NCI-H2171 (cell line): ENCODE data around the gene YBX2.
A peak's percentile ranks its signal among the peaks of the same experiment; 100 is the strongest.
"Not testable (repeated sequence)": the region's sequence is repeated elsewhere in the genome, so short reads cannot be mapped to it uniquely, and the experiment has no call there.

Experiments
- DNase-seq: peaks from one replicate; lab custom pipeline; 2025; lab: John Stamatoyannopoulos, UW

YBX2 gene

DNA sequence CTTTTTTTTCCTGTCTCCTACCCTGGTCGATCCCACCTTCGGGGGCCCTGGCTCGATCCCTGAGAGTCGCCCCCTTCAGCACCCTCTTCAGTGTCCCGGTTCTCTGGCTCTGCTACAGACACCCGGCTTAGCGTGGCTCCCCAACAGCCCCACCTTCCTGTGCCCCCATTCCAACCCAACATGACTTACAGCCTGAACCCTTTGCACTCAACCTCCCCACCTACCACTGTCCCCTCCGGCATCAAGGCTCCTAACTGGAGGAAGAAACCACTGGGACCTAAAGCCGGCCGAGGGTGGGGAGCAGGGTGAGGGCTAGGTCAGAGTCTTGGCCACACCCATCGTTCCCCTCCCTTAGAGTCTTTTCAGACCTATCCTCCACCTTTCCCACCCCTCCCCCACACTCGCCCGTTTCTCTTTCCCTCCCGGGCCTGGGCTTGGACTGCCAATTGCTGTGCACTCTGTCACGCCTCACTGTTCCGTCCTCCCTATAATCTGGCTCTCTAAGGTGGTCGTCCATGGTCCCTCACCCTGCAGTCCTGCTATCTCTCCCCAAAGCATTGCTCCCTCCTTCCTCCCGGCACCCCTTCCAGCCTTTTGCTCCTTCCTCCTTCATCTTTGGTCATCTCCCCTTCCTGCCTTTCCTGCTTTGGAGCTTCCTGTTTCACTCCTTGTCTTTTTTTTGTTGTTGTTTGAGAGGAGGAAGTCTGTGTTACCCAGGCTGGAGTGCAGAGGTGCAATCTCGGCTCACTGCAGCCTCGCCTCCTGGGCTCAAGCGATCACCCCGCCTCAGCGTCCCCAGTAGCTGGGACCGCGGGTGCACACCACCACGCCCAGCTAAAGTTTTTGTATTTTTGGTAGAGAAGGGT is 31.3 kb downstream of the YBX2 start:
- DNase-seq: no peak

DNA sequence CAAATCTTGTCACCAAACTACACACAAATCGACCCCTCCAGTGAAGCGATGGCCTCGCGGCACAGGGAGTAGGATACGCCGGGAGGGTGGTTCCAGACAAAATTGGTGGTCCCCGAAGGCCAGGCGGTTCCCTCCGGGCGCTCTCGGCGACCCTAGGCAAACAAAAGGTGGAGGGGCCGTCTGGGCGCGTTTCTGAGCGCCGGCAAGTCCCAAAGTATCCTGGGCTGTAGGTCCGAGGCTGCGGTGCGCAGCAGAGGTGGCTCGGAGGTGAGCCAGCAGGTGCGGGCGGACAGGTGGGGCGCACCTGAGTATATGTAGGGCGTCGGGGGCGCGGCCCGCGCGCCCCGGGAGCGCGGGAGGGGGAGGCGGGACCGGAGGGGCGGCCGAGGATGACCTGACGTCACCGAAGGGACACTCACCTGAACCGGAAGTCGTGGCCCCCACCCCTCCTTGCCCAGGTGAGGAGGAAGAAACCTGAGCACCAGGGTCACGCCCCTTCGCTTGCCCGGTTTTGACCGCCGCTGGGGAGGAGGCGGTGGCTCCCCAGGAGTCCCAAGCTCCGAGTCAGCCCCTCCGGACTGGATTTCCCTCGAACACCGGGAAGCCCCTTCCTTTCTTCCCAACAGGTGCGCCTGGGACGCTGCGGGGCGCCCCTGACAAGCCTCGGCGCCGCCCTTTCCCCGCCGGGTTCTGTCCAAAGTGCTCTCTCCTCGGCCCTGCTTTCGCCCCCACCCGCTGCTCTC is 32.1 kb downstream of the YBX2 start, which contains the start of gene CLDN7:
CLDN7 (minus strand) TSS at position 287 of the 743 bp plus-strand sequence. CDS start 435 bp downstream, outside the sequence.
- peak; percentile 63 for DNase-seq

DNA sequence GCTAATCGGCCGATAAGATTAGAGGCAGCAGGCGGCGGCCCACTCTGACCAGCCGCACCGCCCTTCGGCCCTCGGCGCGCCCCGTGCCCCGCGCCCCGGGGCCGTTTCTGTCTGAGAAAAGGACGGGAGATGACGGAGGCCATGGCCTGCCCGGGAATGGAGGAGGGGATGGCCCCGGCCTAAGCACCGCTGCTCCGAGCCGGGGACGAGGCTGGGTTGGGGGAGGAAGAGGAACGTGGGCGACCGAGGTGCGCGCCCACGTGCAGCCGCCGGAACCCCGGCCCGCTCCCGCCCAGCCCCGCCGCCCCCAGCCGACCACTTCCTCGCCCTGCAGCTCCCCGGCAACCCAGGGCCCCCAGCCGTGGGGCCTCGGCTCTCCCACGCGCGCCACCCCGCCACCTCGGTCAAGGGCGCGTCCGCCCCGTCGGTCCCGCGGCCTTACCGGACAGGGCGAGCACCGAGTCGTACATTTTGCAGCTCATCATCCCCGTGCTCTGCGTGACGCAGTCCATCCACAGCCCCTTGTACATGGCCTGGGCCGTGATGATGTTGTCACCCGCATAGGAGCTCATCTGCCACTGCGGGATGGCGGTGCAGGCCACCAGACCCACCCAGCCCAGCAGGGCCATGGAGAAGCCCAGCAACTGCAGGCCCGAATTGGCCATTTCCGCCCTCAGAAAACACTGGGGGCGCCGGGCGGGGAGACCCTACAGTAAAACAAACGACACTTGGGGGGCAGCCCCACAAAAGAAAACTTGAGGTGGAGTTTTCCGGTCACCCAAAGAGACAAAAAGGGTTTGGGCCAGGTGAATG is 32.9 kb downstream of the YBX2 start:
- no peak for DNase-seq

DNA sequence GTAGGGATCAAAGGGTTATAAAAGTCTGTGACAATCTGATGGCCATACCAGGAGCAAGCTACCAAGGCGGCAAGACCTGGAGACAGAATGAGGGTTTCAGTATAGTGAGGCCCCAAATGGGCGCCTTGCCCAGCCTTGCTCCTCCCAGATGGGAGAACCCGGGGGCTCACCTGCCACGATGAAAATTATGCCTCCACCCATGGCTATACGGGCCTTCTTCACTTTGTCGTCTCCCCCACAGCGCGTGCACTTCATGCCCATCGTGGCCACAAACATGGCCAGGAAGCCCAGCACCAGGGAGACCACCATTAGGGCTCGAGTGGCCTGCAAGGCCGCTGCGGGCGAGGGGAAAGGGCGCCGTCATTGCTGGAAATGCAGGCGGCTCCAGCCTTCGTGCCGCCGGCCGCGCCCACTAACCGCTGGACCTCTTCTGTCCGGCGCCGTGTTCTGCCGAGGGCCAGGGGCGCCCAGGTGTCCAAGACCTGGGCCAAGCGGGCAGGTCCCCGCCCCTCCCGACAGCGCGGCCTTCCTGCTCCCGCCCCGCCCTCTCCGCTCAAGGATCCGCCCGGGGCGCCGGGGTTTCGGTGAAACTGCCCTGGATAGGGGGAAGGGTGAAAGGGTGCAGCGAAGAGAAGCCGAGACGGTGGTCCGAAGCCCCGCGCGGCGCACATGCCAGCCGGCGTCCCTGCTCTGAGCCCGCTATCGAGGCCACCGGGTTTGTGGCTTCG is 33.6 kb downstream of the YBX2 start:
- peak; percentile 14 for DNase-seq

DNA sequence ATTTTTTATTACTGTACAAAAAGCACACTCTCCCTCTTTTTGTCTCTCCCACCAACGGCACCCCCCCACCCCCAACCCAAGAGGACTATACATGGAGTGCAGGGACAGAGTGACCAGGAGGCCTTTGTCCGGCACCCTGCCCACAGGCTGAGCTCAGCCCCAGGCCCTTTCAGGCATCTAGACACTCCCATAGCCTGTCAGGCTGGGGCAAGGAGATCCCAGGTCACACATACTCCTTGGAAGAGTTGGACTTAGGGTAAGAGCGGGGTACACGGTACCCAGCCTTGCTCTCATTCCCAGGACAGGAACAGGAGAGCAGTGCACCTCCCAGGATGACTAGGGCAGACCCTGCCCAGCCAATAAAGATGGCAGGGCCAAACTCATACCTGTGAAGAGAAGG is 34.3 kb downstream of the YBX2 start:
- no peak for DNase-seq

DNA sequence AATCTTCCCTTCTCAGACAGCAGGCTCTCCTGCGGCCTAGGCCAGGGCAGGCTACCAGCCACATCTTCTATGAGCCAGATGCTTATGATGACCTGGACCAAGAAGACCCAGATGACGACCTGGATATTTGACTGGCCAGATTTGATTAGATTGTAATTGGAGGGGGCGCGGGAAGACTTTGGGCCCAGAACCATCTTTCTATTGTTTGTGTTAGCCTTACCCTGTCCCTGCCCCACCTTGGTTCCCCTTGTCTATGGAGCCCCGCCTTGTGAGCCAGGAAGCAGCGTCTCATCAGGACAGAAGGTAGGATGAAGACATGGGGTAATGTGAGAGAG is 34.9 kb downstream of the YBX2 start:
- DNase-seq: no peak

DNA sequence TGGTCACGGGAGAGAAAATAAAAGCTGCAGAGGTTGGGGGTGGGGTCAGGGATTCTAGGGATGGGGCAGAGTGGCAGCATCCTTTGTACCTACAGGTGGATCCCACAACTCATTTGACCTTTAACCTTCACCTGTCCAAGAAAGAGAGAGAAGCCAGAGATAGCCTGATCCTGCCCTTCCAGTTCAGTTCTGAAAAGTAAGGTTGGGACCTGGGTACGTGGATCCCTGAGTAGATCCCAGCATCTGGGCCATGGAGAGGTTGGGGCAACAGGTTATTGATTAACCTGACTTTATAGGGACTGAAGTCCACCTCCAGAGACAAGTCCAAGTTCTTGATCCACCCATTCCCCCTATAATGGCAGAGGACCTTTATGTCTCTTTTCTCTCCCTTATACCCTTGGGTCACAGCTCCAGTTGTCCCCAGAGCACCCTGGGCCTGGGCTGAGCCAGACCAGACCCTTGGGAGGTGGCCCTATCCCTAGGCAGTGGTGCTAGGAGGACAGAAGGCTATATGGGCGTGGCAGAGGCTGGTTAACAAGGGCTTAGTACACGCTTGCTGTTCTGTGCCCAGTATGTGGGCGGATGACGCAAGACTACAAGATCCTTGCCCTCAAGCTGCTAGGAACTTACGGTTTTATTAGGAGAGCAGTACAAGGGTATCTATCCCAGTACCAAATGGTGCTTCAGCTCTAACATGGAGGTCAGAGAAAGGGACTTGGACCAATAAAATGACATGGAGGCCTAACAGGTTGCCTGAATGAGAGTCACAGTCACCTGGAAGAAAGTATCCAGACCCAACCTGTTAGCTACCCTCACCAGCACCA is 35.5 kb downstream of the YBX2 start:
- DNase-seq: no peak

DNA sequence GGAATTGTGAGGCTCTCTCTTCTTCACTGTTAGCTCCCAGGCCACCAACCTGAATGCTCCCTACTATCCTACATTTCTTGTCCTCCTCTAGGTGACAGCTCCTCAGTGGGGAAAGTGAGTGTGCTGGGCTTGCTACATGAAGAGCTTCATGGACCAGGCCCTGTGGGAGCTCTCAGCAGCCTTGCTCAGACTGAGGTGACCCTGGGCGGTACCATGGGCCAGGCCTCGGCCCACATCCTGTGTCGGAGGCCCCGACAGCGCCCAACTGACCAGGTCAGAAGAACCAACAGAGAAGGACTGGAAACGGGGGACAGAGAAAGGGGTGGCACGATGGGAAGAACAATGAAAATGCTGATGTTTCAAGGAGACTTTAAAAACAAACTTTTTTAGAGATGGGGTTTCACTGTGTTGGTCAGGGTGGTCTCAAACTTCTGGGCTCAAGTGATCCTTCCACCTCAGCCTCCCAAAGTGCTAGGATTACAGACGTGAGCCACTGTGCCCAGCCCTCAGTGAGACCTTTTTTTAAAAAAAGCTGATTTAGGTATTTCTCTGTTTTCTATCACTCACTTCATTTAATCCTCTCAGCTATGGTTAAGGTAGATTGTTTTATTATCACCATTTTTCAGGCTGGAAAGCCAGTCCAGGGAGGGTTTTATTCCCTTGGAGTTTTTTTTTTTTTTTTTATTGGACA is 37.5 kb downstream of the YBX2 start:
- DNase-seq: no peak

DNA sequence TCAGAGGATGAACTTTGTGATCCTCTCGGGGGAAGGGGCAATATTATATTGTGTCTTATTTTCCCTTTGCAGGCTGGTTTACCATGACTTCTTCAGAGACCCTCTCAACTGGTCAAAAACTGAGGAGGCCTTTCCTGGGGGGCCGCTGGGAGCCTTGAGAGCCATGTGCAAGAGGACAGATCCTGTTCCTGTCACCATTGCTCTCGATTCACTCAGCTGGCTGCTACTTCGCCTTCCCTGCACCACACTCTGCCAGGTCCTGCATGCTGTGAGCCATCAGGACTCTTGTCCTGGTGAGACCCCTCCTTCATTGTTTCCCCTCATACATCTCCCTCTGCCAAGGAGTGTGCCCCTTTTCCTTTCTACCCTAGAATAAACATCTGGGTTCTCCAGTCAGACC is 39.9 kb downstream of the YBX2 start:
- no peak for DNase-seq

DNA sequence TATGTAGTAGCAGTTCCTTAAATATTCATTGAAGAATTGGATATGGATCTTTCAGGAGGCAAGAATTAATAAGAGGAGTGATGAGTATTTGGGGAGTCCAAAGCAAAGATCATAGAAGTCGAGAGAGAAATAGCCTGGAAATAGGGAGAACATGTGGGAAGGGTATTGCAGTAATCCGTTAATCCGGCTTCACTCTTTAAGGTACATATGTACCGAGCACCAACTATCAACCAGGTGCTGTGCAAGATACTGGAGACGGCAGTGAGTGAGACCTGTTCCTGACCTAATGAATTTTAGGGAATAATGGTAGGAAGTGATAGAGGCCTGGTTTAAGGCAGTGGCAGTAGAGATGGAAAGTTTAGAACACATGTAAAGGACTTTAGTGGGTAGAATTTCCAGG is 41.4 kb downstream of the YBX2 start:
- no peak for DNase-seq

DNA sequence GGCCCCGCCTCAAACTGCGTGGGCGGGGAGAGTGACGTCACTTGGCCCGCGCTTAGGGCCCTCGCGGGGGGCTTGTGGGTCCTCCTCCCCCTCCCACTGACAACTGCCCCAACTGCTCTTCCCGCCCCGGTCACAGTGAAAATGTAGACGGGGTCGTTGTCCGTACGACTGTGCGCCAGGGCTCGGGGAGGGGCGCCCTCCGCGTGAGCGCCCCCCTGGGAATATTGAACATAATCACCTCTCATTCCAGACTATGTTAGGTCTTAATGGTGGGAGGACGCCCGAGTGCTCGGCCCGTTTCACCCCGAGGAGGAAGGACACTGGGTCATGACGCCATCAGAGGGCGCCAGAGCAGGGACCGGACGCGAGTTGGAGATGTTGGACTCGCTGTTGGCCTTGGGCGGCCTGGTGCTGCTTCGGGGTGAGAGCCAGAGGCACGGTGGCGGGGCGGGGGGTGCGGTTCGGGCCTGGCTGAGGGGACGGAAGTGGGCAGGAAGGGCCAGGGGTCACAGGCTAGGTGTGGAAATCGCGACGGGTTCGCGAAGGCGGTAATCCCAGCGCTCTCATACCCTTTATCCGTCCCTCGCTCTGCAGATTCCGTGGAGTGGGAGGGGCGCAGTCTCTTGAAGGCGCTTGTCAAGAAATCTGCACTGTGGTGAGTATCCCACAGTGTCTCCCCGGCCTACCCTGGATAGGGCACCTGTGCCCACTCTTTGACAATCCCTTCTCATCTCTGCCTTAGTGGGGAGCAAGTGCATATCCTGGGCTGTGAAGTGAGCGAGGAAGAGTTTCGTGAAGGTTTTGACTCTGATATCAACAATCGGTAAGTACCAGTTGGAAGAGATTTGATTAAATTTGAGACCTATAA is 42.0 kb downstream of the YBX2 start, which contains the start of gene ELP5:
ELP5 (plus strand) TSS at position 40 of the 868 bp plus-strand sequence; CDS start at position 376, 336 bp downstream.
- DNase-seq: peak; percentile 87

DNA sequence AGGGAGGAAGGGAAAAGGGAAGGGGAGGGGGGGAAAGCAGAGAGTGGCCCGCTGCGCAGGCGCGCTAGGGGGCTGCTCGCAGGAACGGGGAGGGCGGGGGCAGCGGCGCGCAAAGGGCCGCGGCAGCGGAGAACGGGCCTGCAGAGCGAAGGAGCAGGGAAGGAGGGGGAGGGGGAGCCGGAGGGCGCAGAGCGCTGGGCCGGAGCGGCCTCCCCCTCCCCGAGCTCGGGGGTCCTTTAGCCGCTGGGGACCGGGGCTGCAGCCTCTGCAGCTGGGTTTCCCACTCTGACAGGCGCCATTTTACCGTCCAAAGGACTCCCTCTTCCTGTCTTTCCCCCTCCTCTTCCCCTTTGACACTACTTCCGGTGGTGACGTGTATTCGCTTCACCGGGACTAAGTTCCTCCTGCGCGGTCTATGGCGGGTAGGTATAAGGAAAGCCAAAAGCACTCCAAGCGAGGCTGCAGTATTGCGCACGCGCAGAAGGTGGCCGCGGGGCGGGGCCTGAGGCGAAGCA is 42.7 kb downstream of the YBX2 start, which contains the start of gene CTDNEP1:
CTDNEP1 (minus strand) TSS at position 74 of the 515 bp plus-strand sequence. CDS start 438 bp downstream, outside the sequence.
- DNase-seq: peak; percentile 96

DNA sequence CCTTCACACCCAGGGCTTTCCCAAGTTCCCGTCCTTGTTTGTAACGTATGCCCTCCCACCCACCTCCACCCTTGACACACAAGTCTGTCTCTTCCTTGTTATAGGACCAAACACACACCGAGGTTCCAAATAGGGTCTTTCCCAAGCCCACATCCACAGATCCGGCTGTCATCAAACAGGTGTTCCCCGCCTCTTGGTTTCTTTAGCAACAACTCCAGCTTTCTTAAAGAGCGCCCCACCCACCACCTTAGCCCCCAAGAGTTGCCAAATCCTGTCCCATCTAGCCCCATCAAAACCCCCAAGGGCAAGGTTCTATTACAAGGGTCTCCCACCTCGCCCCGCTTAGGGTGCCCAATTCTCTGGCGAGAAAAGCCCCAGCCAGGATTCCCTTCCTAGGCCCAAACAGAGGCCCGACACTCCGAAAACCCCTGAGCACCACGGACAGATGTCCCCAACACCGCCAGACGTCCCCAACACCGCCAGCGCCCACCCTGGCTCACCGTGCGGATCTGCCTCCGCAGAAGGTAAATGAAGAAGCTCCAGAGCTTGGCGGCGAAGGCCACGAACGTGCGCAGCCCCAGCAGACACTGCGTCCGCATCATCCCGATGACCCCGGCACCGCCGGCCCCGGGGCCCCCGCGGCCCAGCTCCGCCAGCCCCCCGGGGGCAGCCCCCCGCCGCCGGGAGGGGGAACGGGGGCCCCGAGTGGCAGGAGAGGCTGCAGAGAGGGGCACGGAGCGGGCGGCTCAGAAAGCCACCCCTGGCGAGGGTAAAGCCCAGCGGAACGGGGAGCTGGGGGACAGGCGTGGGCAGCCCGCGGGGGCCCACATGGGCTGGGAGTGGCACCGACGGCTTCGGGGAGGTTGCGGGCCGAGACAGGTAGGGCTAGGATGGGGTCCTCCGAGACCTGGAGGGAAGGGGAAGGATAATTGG is 43.5 kb downstream of the YBX2 start:
- DNase-seq: no peak

DNA sequence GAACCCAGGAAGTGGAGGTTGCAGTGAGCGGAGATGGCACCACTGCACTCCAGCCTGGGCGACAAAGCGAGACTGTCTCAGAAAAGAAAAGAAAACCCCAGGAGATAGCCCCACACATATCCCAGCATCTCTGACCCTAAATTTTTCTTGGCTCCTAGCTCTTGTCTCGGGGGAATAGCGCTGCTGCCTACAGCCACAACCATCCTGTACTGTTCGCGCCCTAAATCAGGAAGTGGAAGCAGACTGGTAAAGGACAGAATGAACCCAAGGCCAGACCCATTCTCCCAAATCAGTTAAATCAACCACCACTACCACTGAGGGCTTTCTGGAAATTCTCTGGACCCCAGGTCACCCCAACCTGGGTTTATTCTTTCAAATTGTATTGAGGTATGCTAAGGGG is 44.6 kb downstream of the YBX2 start:
- no peak for DNase-seq

DNA sequence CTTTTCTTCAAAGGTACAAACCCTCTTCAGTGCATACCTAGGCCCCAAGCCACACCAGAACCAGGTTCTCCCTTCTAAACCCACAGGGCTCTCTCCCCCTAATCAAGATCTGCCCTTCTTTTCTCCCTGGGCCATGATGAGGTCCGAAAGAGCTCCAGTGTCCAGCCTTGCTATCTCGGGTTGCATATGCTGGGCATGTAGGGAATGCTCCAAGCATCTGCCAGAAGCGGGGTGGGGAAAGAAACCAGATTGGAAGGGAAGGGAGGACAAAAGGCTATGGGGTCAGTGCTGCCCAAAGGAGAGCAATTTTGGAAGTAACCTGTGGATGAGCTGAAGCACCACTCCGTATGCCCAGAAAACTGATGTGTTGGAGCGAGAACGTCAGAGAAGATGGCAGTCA is 45.2 kb downstream of the YBX2 start:
- DNase-seq: no peak

DNA sequence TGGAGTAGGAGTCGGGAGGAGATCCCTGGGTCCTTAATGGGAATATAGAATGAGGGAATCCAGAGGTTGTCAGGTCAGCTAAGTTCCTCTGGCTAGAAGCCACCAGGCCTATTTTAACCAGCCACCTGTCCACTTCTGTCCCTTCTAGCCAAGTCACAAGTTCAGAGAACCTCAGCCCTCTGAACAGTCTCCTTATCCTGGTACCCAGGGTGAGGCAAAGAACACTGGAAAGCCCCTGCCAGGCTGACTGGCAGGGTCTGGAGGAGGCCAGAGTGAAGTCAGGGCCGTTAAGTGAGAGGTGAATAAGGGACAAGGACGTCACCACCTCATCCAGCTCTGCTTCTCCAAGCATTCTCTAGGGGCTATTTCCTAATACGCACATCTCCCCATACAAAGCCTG is 45.6 kb downstream of the YBX2 start:
- DNase-seq: no peak

DNA sequence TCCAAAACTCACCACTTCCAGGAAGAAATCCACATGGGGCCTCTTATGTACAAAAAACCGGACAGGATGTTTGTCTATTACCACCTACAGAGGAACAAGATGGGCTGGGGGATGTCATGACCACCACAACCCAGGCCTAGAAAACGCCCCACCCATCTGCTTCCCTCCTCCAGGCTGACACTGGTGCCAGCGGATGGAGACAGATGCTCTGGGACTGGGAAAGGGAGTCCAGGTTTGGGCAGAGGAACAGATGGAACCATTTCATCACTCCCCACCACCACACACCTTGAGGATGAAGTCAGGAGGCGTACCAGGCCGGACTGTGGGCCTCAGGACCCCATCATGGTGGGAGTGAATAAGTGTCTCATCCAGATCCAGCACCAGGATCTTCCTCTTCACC is 47.7 kb downstream of the YBX2 start:
- DNase-seq: no peak

DNA sequence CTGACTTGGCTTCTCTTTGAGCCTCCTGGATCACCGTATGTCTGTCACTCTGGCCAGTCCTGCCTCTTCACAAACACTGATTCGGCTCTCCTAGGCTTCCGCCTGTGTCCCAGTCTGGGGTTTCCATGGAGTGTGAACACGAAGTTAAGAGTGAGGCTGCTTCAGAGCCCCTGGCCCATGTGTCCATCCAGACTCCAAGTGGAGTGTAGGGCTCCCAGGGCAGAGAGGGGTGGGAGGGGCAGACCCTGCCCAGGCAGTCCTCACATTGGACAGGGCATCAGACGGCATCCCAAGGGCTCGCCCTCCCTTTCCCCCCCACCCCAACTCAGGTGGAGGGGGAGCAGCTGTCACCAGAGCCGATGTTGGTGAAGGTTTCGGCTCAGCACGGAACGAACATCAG is 50.6 kb downstream of the YBX2 start:
- not testable (repeated sequence) for DNase-seq
